ENCODE measurements around the gene HELZ. TPM values are rescaled to one million over a fixed set of nuclear protein-coding genes. Genes with fewer than 3 reads are reported as not detected.

The HELZ gene
- total RNA-seq, 1 experiment from 2014 or later, result 49.8 TPM

DNA sequence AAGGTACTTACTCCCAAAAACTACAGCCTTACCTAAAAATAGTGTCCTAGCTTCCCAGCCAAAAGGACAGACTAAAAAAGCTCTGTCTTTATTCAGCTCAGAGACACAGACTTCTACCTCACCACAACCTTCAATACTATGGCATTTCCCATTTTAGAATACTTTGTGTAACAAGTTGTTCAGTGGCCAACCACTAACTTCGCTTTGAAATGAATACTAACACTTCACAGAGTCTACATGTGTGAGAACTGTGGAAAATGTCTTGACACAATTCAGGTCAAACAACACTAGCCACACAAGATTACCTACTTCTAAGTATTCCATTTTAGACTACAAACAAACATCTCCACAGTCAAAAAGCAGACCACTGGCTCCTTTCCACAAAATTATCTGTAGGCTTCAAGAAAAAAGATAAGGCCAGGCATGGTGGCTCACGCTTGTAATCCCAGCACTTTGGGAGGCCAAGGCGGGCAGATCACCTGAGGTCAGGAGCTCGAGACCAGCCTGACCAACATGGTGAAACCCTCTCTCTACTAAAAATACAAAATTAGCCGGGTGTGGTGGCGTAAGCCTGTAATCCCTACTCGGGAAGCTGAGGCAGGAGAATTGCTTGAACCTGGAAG is 3.2 kb downstream of the HELZ start:
- Histone ChIP-seq H3K4ac (ENCODE audit: low read depth, low read length) (no peak overlapping the region), H3K23me2 (ENCODE audit: insufficient read length, low read depth, low read length, poor library complexity, severe bottlenecking) (peaks cover 10% of the 10 kb centered on the region), H4K8ac (replicated peaks; ENCODE audit: insufficient read length, low read depth, low read length) (no peak overlapping the region), H3K14ac (ENCODE audit: insufficient read depth, low read length) (no peak overlapping the region), H4K5ac (ENCODE audit: insufficient read length, low read depth, low read length) (no peak overlapping the region), H2AFZ (ENCODE audit: low read length) (no peak overlapping the region), H3K79me2 (ENCODE audit: insufficient read depth, low read length) (no peaks in the 10 kb centered on the region; the same call in 1 of the 2 replicates), H4K91ac (ENCODE audit: insufficient read length, low read depth, low read length) (no peak overlapping the region), H4K20me1 (ENCODE audit: control insufficient read depth, insufficient read depth, insufficient read length) (no peaks in the 10 kb centered on the region), H3K27me3 (ENCODE audit: insufficient read depth, low read length) (no peaks in the 10 kb centered on the region), H3K4me1 (ENCODE audit: insufficient read depth, low read length) (no peaks in the 10 kb centered on the region), H3K27ac (ENCODE audit: insufficient read length, low read depth, low read length) (no peak overlapping the region), H3K4me2 (ENCODE audit: insufficient read depth, insufficient read length, low read length) (no peak overlapping the region), H3K9me3 (ENCODE audit: control insufficient read depth, low read depth, low read length) (no peaks in the 10 kb centered on the region), H3K18ac (ENCODE audit: insufficient read length, low read depth, low read length) (no peak overlapping the region), H3K9ac (ENCODE audit: extremely low read depth, insufficient read length, low read length) (no peak overlapping the region), H2BK5ac (ENCODE audit: insufficient read length, low read length) (no peak overlapping the region), H2BK12ac (ENCODE audit: insufficient read length, low read depth, low read length) (no peak overlapping the region), H2AK5ac (ENCODE audit: insufficient read length, low read length) (no peak overlapping the region), H3K79me1 (ENCODE audit: insufficient read depth, low read depth, low read length, poor library complexity, severe bottlenecking) (no peaks in the 10 kb centered on the region), H2BK120ac (ENCODE audit: low read depth, low read length, poor library complexity, severe bottlenecking) (no peak overlapping the region), H2BK15ac (ENCODE audit: low read depth, low read length) (no peak overlapping the region), H2BK20ac (ENCODE audit: low read depth, low read length, poor library complexity, severe bottlenecking) (no peak overlapping the region), H3T11ph (ENCODE audit: low read length) (no peak overlapping the region), H3K23ac (ENCODE audit: insufficient read length, low read depth, low read length) (no peak overlapping the region), H3K56ac (ENCODE audit: insufficient read length, low read depth, low read length) (no peak overlapping the region)
- WGBS (ENCODE audit: extremely low coverage, insufficient read length, low lambda C conversion rate), result no CpG with 5 or more reads among the region's 7 CpGs
- no peaks in the 10 kb centered on the region; a peak in 1 of 5 replicates for H3K9me3 Mint-ChIP-seq
- peak overlapping the region in 1 of 3 experiments; percentile 53; a peak in 1 of 7 replicates for H3K27ac Mint-ChIP-seq
- H3K4me3 Mint-ChIP-seq, result no peak overlapping the region
- H3K36me3 Mint-ChIP-seq (ENCODE audit: insufficient read depth in 1 of 3, low read depth in 3 of 3), result peaks cover 5 to 32% (median 26%) of the 10 kb centered on the region in 3 experiments; a peak in 6 of 7 replicates
- DNase-seq, result no peak
- no peak for TF ChIP-seq CTCF (conservative IDR thresholded peaks at IDR 0.05)
- peaks cover 15 to 16% of the 10 kb centered on the region in 2 experiments for H3K4me1 Mint-ChIP-seq
- H3K27me3 Mint-ChIP-seq (ENCODE audit: low read depth), result no peaks in the 10 kb centered on the region

Data from H9 (cell line).